Measurements from ENCODE around the gene PAFAH1B1.

DNA sequence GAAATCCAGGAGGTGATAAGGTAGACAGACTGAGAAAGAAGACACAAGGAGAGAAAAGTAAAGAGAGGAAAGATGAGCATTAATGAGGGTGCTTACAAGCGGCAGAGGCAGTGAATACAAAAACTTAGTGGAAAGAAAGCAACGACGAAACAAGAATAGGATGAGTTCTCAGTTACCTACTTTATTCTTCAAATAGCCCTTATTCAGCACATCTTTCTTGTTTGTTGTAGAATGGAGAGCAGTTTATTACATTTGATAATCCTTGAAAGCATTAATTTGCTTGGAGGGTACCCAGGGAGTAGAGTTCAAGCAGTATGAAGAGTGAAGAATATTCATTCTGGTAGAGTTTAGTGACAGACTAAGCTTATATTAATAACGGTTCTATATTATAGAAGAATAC is 22.4 kb downstream of the PAFAH1B1 start:
- TF ChIP-seq POLR2A (IDR thresholded peaks at IDR 0.05; ENCODE audit: low read depth, low read length) (no peak), TAF1 (IDR thresholded peaks at IDR 0.05; ENCODE audit: low read depth, low read length) (no peak)
